T47D (cell line): ENCODE data around the gene DOCK1.

Experiments
- DNase-seq, 2 experiments: peaks; one replicate each; pipeline versions ENCODE4 v3.0.0 to v3.0.0-alpha.2; 2011 to 2012; ENCODE audit warnings: low read depth in 1 of 2, low spot score in 1 of 2
- JUND ChIP-seq: IDR thresholded peaks from 2 replicates; pipeline ENCODE4 v1.6.1; 2012; ENCODE audit warnings: low read depth
- in situ Hi-C: cut with HindIII; loops from 2 replicates; pipeline ENCODE4 v1.10.0; 2016; ENCODE audit warnings: low sequenced_read_pairs, low pct_unique_long_range_greater_than_20kb

Gene DOCK1

GRCh38 chr10:127148066-127148932 lies 243.1 kb downstream of the DOCK1 start:
- TF ChIP-seq JUND = no peak
- in situ Hi-C loops = no loop called here

GRCh38 chr10:127148933-127149220 lies 243.6 kb downstream of the DOCK1 start:
- TF ChIP-seq JUND = no peak
- in situ Hi-C loops = no loop called here
- no peak for DNase-seq

More at GRCh38 chr10:127148066-127148932, 243.1 kb downstream of the DOCK1 start:
- DNase-seq = no peak

DNA sequence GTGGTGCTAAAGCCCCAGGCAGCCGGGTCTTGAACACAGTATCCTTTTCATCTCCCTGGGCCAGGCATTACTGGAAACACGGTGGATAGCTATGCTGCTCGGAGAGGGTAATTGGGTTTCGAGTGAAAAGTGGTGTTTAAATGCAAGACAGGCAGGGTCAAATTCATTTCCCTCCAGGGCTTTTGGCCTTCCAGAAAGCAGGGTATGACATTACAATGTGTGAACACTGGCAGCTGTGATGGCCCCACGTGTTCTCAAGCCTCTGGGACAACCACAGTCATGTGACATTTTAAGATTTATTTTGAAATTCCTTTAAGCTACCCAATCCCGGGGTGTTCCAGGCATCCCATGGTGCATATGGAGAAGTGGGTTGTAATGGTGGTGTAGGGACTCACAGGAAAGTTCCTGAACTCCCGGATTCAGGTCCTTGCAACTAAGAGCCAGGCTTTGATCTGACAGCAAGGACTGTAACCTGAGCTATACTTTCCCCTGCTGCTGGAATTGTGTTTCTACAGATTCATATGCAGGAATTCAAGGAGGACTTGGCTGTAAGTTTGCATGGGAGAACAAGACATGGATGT lies 244.4 kb downstream of the DOCK1 start:
- TF ChIP-seq JUND = no peak
- no peak for DNase-seq
- in situ Hi-C loops = no loop called here

DNA sequence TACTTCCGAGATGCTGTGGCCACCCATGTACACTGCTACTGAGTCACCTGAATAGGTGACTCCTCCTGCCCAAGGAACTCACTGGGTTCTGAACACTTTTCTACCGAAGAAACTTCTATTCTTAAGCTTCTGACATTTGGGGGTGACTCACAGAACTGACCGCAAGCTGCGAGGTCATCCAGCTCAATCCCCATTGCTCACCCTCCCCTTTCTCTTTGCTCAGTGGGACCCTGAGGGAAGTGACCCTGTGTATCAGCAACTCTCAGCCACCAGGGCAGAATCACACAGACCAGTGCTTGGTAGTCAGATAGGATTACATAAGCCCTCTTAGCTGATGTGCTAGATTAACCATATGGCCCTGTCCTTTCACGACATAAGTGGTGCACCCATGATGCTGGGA lies 244.9 kb downstream of the DOCK1 start:
- in situ Hi-C loops = no loop called here
- no peak for TF ChIP-seq JUND
- no peak for DNase-seq

DNA sequence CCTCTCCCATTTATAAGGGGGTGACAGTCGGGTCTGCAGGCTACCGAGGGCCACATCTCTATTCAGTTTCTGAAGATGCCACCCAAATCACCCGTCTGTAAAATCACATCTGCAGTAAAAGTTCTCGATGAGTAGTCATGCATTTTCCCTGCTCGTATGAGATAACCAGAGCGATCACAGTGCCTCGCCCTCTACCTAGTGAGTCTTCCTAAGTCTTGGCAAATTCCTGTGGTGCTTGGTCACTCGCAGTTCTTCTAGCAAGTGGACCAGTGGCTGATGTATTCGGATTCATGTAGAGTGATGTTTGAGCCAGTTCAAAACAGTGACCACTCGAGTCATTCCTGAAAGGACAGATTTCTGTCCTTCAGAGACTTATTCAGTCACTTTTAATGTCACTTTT lies 246.3 kb downstream of the DOCK1 start:
- DNase-seq = no peak
- in situ Hi-C loops = no loop called here
- no peak for TF ChIP-seq JUND

- in situ Hi-C loops = no loop called here
- DNase-seq = peak in 1 of 2 experiments; percentile 46
- TF ChIP-seq JUND = no peak
Observed at GRCh38 chr10:127151981-127152699, 246.9 kb downstream of the DOCK1 start.

DNA sequence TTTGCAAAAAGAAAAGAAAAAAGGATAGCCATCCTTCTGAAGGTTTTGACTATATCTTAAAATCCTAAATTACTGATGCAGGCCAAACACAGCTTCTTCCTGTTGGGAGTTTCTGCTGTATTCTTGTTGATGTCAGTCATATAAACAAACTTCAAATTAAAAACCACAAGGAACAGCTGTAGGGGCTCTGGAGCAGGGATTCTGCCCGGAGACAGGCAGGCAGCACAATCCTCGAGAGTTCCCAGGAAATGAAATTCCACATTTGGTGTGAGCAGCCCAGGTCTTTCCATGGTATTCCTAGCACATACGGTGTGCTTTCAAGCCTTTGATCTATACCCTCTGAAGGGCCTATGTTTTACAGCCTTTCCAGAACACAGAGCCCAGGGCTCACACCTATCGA lies 248.0 kb downstream of the DOCK1 start:
- TF ChIP-seq JUND = no peak
- no peak for DNase-seq
- in situ Hi-C loops = no loop called here

- in situ Hi-C loops = no loop called here
- TF ChIP-seq JUND = no peak
- DNase-seq = no peak
Observed at GRCh38 chr10:127154831-127155620, 249.8 kb downstream of the DOCK1 start.

DNA sequence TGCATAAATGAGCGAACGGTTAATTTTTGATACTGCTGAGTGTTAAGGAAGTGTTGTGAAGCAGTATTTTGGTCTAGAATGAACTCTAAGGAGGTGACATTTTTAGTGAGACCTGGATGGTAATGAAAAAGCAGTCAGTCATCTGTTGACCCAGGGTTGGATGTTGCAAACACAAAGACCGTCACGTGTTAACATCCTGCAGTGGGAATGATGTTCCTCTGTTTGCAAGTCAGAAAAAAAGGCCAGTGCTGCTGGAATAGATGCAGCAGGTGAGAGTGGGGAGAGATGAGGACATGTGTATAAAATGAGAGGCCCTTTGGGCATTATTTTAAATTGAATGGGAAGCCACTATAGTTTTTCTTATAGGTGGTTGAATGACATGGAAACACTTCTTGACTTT lies 251.9 kb downstream of the DOCK1 start:
- in situ Hi-C loops = no loop called here
- DNase-seq = no peak

GRCh38 chr10:127157506-127158200 lies 252.4 kb downstream of the DOCK1 start:
- TF ChIP-seq JUND = no peak
- in situ Hi-C loops = no loop called here
- DNase-seq = no peak

More for the DNA sequence above, 251.9 kb downstream of the DOCK1 start:
- no peak for TF ChIP-seq JUND

DNA sequence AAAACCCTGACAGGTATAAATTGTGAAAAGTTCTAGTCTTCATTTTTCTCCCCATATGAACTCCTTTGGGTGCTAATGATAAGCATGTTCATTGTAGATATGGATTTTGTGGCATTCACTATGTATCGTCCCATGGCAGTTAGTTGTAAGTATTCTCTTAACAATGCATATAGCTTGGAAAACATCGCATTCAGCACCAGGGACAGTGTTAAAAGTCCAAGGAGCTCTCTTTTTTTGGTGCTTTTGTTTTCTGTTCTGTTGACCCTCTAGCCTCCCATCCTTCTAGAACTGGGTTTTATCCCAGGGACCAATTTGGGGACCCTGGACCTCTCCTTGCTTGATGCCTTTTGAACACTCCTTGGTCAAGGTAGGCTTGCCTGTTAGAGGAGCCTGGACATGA lies 253.4 kb downstream of the DOCK1 start:
- in situ Hi-C loops = no loop called here
- TF ChIP-seq JUND = no peak
- no peak for DNase-seq
